Neural progenitor cell (in vitro differentiated cells): ENCODE measurements around the gene RAMAC. TPM values are rescaled to one million over a fixed set of nuclear protein-coding genes. Genes with fewer than 3 reads are reported as not detected.
"Not testable (repeated sequence)": the region's sequence is repeated elsewhere in the genome, so short reads cannot be mapped to it uniquely, and the experiment has no call there.

Experiments used
- DNase-seq: peaks from one replicate; pipeline ENCODE4 v3.0.0-alpha.2; 2016; ENCODE audit warnings: low spot score
- H2AFZ ChIP-seq: fragments of 200-600 bp; sonication (generic); replicated peaks from 2 replicates; pipeline ENCODE4 v1.6.1; 2016; ENCODE audit warnings: antibody characterized with exemption
- H3F3A ChIP-seq: fragments of 200-600 bp; sonication (generic); 2 replicates; pipeline ENCODE4 v1.6.1; 2016; ENCODE audit warnings: antibody characterized with exemption, low read depth
- H3K27ac ChIP-seq: fragments of 200-600 bp; sonication (generic); 2 replicates; pipeline ENCODE4 v1.5.1; 2016; ENCODE audit warnings: mild to moderate bottlenecking
- H3K27me3 ChIP-seq: fragments of 200-600 bp; sonication (generic); 2 replicates; pipeline ENCODE4 v1.6.1; 2016; ENCODE audit warnings: mild to moderate bottlenecking, moderate library complexity
- H3K36me3 ChIP-seq: fragments of 200-600 bp; sonication (generic); 2 replicates; pipeline ENCODE4 v1.5.1; 2016
- H3K4me1 ChIP-seq: fragments of 200-600 bp; sonication (generic); 2 replicates; pipeline ENCODE4 v1.6.1; 2016; ENCODE audit warnings: mixed run types
- H3K4me2 ChIP-seq: fragments of 200-600 bp; sonication (generic); 2 replicates; pipeline ENCODE4 v1.6.1; 2016
- H3K4me3 ChIP-seq: fragments of 200-600 bp; sonication (generic); 2 replicates; pipeline ENCODE4 v1.5.1; 2016
- H3K79me2 ChIP-seq: fragments of 200-600 bp; sonication (generic); 2 replicates; pipeline ENCODE4 v1.6.1; 2016; ENCODE audit warnings: low read depth
- H3K9ac ChIP-seq: fragments of 200-600 bp; sonication (generic); 2 replicates; pipeline ENCODE4 v1.6.1; 2016
- H3K9me3 ChIP-seq: fragments of 200-600 bp; sonication (generic); 2 replicates; pipeline ENCODE4 v1.5.1; 2016; ENCODE audit warnings: low read depth
- H4K20me1 ChIP-seq: fragments of 200-600 bp; sonication (generic); 2 replicates; pipeline ENCODE4 v1.6.1; 2016; ENCODE audit warnings: low read depth
- H3K27ac Mint-ChIP-seq: 3 replicates; pipeline ENCODE4 v1.8.0; 2021; ENCODE audit warnings: mixed read lengths
- H3K27me3 Mint-ChIP-seq: 2 replicates; pipeline ENCODE4 v1.8.0; 2022; ENCODE audit warnings: low read depth, mild to moderate bottlenecking, inconsistent platforms, moderate library complexity, mixed read lengths; ENCODE audit not compliant: insufficient read depth
- H3K36me3 Mint-ChIP-seq: 3 replicates; pipeline ENCODE4 v1.8.0; 2021; ENCODE audit warnings: mixed read lengths
- H3K4me1 Mint-ChIP-seq: 3 replicates; pipeline ENCODE4 v1.8.0; 2021; ENCODE audit warnings: mixed read lengths
- H3K4me3 Mint-ChIP-seq: 3 replicates; pipeline ENCODE4 v1.8.0; 2021; ENCODE audit warnings: mild to moderate bottlenecking, moderate library complexity, mixed read lengths
- H3K9me3 Mint-ChIP-seq: 3 replicates; pipeline ENCODE4 v1.8.0; 2020; ENCODE audit warnings: mixed read lengths
- EZH2 ChIP-seq: fragments of 200-600 bp; sonication (generic); IDR thresholded peaks from 2 replicates; pipeline ENCODE4 v1.6.1; 2017; ENCODE audit warnings: antibody characterized with exemption, mild to moderate bottlenecking, moderate library complexity
- EZH2phosphoT487 ChIP-seq: fragments of 200-600 bp; sonication (generic); IDR thresholded peaks from 2 replicates; pipeline ENCODE4 v1.6.1; 2017; ENCODE audit warnings: antibody characterized with exemption
- total RNA-seq: library from RNA; depleted of rRNA; stranded (reverse); fragments of >200 nt; gene quantifications from 2 replicates; pipeline ENCODE4 v1.2.3, GENCODE V29; 2015; ENCODE audit warnings: low replicate concordance
- TF ChIP-seq, protein P1 (sequence below): fragments of 200-600 bp; sonication (generic); IDR thresholded peaks from 2 replicates; pipeline ENCODE4 v1.5.1; 2017; ENCODE audit warnings: antibody characterized with exemption, mild to moderate bottlenecking

RAMAC gene
- total RNA-seq, result 37.2 and 50.6 TPM in 2 replicates

GRCh38 chr15:82985688-82986441 is at the start of gene RAMAC:
RAMAC (plus strand) TSS chr15:82986210; CDS start chr15:82989019, 2,809 bp downstream.
- Mint-ChIP-seq H3K4me3 (peak within 1 kb of the TSS; percentile 98), H3K9me3 (no peaks in the 10 kb centered on the region), H3K36me3 (peaks cover 6% of the 10 kb centered on the region), H3K27me3 (peaks cover 3% of the 10 kb centered on the region), H3K27ac (peak within 1 kb of the TSS; percentile 97), H3K4me1 (peaks cover 22% of the 10 kb centered on the region)
- Histone ChIP-seq H2AFZ (peak within 1 kb of the TSS; percentile 100), H3K79me2 (peaks cover 15% of the 10 kb centered on the region), H3K4me2 (peak within 1 kb of the TSS; percentile 96), H3K27me3 (peaks cover 4% of the 10 kb centered on the region), H4K20me1 (no peaks in the 10 kb centered on the region), H3F3A (no peaks in the 10 kb centered on the region), H3K9me3 (no peaks in the 10 kb centered on the region), H3K36me3 (peaks cover 3% of the 10 kb centered on the region), H3K9ac (peak within 1 kb of the TSS; percentile 80), H3K27ac (no peak within 1 kb of the TSS), H3K4me1 (peaks cover 6% of the 10 kb centered on the region), H3K4me3 (peak within 1 kb of the TSS; percentile 93)
- DNase-seq, result peak; percentile 92
- no peak for TF ChIP-seq EZH2phosphoT487
- peak; percentile 68 for TF ChIP-seq EZH2

DNA sequence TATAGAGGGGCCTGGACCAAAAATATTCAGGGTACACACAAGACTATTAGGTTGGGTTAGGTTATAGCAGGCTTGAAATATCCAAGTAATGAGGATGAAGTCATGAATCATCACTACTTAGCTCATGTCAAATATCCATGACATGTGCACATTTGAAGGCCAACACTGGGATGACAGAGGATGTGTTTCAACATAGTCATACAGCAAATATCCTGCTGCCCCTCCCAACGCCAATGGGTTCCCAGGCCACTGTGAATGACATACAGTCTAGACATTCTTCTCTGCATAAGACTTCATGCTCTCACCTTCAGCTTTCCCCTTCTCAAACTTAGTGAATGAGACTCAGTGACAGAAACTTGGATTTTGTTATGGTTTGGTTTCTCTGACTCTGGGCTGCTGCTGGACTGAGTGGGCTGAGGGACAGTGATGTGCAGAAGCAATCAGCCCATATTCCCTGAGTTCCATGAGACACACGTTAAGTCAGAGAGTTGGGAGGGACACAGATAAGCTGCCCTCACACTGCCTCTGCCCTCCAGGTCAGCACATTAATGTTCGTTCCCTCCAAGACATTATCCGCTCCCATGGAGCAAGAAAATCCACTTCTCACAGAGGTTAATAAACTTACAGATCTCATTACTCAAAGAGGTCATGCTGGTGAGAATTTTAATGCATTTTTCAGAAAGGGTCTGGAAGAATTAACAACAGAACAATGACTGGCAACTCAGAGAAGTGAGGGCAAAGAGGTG is 48.9 kb upstream of the RAMAC start:
- Mint-ChIP-seq H3K27me3 (peaks cover 8% of the 10 kb centered on the region), H3K4me1 (peaks cover 28% of the 10 kb centered on the region), H3K36me3 (no peaks in the 10 kb centered on the region), H3K27ac (no peak overlapping the region), H3K4me3 (no peak overlapping the region), H3K9me3 (no peaks in the 10 kb centered on the region)
- no peaks in the 10 kb centered on the region for H3K27me3 ChIP-seq
- no peaks in the 10 kb centered on the region for H3F3A ChIP-seq
- H3K9me3 ChIP-seq, result no peaks in the 10 kb centered on the region
- no peaks in the 10 kb centered on the region for H4K20me1 ChIP-seq
- no peaks in the 10 kb centered on the region for H3K79me2 ChIP-seq
- DNase-seq, result no peak
- H3K4me1 ChIP-seq, result no peaks in the 10 kb centered on the region
- TF ChIP-seq EZH2 (no peak), EZH2phosphoT487 (no peak)
- TF ChIP-seq, protein P1, sequence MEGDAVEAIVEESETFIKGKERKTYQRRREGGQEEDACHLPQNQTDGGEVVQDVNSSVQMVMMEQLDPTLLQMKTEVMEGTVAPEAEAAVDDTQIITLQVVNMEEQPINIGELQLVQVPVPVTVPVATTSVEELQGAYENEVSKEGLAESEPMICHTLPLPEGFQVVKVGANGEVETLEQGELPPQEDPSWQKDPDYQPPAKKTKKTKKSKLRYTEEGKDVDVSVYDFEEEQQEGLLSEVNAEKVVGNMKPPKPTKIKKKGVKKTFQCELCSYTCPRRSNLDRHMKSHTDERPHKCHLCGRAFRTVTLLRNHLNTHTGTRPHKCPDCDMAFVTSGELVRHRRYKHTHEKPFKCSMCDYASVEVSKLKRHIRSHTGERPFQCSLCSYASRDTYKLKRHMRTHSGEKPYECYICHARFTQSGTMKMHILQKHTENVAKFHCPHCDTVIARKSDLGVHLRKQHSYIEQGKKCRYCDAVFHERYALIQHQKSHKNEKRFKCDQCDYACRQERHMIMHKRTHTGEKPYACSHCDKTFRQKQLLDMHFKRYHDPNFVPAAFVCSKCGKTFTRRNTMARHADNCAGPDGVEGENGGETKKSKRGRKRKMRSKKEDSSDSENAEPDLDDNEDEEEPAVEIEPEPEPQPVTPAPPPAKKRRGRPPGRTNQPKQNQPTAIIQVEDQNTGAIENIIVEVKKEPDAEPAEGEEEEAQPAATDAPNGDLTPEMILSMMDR, result no peak
- no peak overlapping the region for H2AFZ ChIP-seq
- H3K36me3 ChIP-seq, result no peaks in the 10 kb centered on the region
- H3K27ac ChIP-seq, result no peak overlapping the region
- no peak overlapping the region for H3K9ac ChIP-seq
- H3K4me3 ChIP-seq, result no peak overlapping the region
- no peak overlapping the region for H3K4me2 ChIP-seq

DNA sequence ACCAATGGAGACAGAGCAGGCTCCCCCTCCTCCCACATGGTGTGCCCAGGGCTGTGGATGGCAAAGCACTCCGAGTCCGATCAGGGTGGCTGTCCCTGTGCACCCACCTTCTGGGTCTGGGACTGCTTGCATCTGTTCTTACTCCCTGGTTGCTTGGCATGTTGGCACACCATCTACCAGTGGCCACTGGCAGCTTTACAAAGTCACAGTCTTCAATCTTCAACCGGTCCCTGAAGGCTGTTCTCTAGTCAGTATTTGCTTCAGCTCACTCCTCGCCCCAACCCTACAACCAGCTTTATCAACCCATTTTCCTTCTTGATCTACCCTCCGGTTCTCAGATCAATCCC is 48.3 kb upstream of the RAMAC start:
- Histone ChIP-seq H3K4me3 (no peak overlapping the region), H3K4me2 (no peak overlapping the region), H3K9ac (no peak overlapping the region), H3K9me3 (no peaks in the 10 kb centered on the region), H3K4me1 (no peaks in the 10 kb centered on the region), H3K27me3 (no peaks in the 10 kb centered on the region), H2AFZ (no peak overlapping the region), H4K20me1 (no peaks in the 10 kb centered on the region), H3K36me3 (no peaks in the 10 kb centered on the region), H3K27ac (no peak overlapping the region), H3K79me2 (no peaks in the 10 kb centered on the region), H3F3A (no peaks in the 10 kb centered on the region)
- peaks cover 28% of the 10 kb centered on the region for H3K4me1 Mint-ChIP-seq
- H3K36me3 Mint-ChIP-seq, result no peaks in the 10 kb centered on the region
- H3K27ac Mint-ChIP-seq, result no peak overlapping the region
- DNase-seq, result no peak
- H3K27me3 Mint-ChIP-seq, result peaks cover 8% of the 10 kb centered on the region
- H3K4me3 Mint-ChIP-seq, result no peak overlapping the region
- TF ChIP-seq EZH2phosphoT487, result no peak
- TF ChIP-seq, protein P1, result no peak
- TF ChIP-seq EZH2, result no peak
- no peaks in the 10 kb centered on the region for H3K9me3 Mint-ChIP-seq

GRCh38 chr15:82939678-82940077 is 46.3 kb upstream of the RAMAC start:
- peaks cover 26% of the 10 kb centered on the region for H3K4me1 Mint-ChIP-seq

More at GRCh38 chr15:82939678-82940077, 46.3 kb upstream of the RAMAC start:
- DNase-seq, H3K36me3 ChIP-seq, H3K9ac ChIP-seq, H3K9me3 ChIP-seq, H3K4me1 ChIP-seq, H3K4me3 Mint-ChIP-seq, H3K27me3 Mint-ChIP-seq, H3K27ac Mint-ChIP-seq, H3F3A ChIP-seq, H3K4me2 ChIP-seq, H3K79me2 ChIP-seq, H3K4me3 ChIP-seq, H3K27ac ChIP-seq, H3K9me3 Mint-ChIP-seq, H2AFZ ChIP-seq, H4K20me1 ChIP-seq, H3K36me3 Mint-ChIP-seq, H3K27me3 ChIP-seq: not testable (repeated sequence)
